NK-92 treated with Interleukin-12 subunit alpha and Interleukin-12 subunit beta, amount 100 ng/mL, for 24 hours (cell line): Measurements from ENCODE around the gene NFRKB.
A peak's percentile ranks its signal among the peaks of the same experiment; 100 is the strongest.
"Not testable (repeated sequence)": the region's sequence is repeated elsewhere in the genome, so short reads cannot be mapped to it uniquely, and the experiment has no call there.

Experiments used
- DNase-seq: peaks from one replicate; lab custom pipeline; 2025; lab: John Stamatoyannopoulos, UW

NFRKB gene

GRCh38 chr11:129894278-129895125 lies 876 bp downstream of the NFRKB start:
- DNase-seq, result no peak

- no peak for DNase-seq
Measured at GRCh38 chr11:129888451-129888850, 6.9 kb downstream of the NFRKB start.

DNA sequence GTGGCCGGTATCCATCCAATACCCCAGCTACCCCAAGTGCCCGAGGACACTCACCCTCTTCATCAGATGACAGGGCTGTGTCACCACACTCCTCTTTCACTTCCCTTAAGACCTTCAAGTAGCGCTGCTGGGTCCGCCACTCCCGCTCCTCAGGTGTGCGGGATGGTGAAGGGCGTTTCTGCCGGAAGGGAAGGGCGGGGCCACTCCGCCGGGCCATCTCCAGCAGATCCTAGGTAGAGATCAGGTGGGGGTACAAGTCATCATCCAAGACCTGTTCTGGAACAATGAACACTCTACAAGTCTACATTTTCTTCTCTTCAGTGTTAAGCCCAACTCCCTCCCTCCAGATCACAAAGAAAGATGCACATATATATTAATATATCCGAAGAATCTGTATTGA lies 10.0 kb downstream of the NFRKB start:
- DNase-seq, result no peak

- DNase-seq, result no peak
Measured at GRCh38 chr11:129884581-129884980, 10.8 kb downstream of the NFRKB start.

GRCh38 chr11:129881570-129882170 lies 13.7 kb downstream of the NFRKB start:
- no peak for DNase-seq

GRCh38 chr11:129880311-129880710 lies 15.1 kb downstream of the NFRKB start:
- DNase-seq, result no peak

DNA sequence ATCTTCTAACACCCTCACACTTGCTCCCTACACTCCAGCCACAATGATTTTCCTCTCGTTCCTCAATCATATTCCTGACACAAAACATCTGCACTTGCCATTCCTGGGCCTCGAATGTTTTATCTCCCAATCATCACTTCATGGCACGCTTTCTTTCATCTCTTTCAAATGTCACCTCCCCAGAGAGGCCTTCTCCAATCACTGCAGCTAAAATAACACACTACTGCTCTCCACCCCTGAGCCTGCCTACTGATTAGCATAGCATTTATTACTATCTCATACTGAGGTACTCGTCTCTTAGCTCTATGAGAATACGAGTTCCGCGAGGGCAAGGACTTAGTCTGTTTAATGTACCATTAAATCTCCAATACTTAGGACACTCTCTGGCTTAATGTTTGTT lies 23.5 kb downstream of the NFRKB start:
- DNase-seq, result no peak

DNA sequence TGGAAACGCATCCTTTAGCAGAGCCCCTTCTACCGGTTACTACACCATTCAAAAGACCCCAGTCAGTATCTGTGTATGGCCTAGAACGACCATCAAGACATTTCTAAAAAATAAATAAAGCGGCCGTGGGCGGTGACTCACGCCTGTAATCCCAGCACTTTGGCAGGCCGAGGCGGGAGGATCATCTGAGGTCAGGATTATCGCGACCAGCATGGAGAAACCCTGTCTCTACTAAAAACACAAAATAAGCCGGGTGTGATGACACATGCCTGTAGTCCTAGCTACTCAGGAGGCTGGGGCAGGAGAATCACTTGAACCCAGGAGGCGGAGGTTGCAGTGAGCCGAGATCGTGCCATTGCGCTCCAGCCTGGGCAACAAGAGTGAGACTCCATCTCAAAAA lies 26.8 kb downstream of the NFRKB start:
- DNase-seq, result not testable (repeated sequence)

GRCh38 chr11:129866311-129866710 lies 29.1 kb downstream of the NFRKB start:
- no peak for DNase-seq

DNA sequence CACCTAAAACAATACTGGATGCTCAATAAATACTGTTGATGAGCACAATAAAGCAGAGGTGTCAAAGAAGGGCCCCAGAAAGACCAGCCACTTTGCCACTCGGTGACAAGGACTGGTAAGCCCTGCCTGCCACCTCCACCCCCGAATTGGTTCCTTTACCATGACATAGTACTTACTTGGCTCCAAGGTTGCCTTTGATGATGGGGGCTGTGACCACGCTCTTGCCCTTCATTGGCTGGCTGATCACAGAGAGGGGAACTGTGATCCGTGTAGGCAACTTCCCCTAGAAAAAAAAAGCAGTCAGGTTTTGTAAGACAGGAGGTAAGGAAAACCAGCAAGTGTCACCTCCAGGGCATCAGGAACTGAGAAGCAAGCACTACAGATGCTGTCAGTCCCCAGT lies 29.7 kb downstream of the NFRKB start:
- no peak for DNase-seq

GRCh38 chr11:129864811-129865210 lies 30.6 kb downstream of the NFRKB start:
- no peak for DNase-seq

- DNase-seq, result no peak
Measured at GRCh38 chr11:129861702-129862522, 33.5 kb downstream of the NFRKB start.

GRCh38 chr11:129856036-129856435 lies 39.3 kb downstream of the NFRKB start:
- no peak for DNase-seq

DNA sequence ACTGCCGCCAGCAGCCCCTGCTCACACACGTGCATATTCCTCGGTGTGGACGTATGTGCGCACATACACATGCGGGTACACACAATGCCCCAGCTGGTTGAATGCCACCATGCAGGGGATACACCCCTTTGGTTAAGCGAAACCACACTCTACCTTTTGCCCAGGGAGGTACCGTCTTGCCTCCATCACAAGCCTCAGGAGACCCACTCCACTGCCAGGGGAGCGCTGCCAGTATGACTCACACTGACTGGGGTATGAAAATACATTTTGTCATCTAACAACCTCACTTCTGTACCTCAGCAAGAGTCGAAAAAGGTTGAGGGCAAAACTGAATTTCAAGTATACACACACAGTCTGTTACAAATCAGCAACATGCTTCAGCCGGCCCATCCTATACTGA lies 40.3 kb downstream of the NFRKB start:
- no peak for DNase-seq

DNA sequence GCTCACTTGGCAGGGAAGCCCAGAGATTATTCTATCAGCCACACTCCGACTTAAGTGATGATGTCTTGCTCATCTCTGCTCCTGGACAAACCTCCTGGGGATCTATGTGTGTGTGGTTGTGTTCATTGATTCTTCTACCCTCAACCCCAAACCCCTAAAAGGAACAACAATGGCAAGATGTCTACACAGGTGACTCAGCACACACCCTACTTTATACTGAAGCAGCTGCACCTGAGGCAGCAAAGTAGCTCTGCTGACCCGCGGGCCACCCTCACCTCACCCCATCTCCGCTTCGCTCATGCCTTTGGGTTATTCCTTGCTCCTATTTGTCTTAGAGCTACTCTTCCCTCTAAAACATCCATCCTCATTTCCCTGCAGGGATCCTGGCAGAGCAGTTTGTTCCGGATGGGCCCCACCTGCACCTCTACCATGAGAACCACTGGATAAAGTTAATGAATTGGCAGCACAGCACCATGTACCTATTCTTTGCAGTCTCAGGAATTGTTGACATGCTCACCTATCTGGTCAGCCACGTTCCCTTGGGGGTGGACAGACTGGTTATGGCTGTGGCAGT lies 41.1 kb downstream of the NFRKB start:
- no peak for DNase-seq

DNA sequence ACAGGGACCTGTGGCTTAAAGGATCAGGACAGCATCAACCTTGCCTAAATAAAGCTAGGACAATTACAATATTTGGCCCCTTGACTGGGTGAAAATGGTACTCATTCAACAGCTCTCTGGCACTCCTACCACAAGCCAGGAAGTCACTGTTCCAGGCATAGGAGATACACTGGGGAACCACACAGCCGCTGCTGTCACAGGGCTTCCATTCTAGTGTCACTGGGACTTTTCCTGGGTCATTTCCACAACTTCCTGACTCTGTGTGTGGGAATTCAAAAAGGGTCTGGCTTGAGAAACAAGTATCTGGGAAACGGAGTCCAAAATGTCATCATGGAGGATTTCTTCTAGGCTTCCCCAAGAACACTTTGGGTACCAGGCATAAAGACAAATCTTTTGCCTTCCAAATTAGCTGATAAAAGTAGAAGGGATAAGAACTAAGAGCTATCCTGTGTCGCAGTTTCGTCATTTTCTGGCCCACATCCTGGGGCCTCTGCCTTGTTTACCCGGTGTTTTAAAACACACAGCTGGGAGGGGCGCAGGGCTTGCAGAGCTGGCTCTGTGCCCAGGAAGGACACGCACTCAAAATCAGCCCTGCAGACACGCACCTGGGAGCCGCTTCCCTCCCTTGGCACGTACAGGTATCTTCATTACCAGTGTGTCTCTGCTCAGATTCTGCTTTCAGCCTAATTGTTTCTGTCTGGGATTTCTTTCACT lies 41.7 kb downstream of the NFRKB start:
- DNase-seq, result peak; percentile 11

DNA sequence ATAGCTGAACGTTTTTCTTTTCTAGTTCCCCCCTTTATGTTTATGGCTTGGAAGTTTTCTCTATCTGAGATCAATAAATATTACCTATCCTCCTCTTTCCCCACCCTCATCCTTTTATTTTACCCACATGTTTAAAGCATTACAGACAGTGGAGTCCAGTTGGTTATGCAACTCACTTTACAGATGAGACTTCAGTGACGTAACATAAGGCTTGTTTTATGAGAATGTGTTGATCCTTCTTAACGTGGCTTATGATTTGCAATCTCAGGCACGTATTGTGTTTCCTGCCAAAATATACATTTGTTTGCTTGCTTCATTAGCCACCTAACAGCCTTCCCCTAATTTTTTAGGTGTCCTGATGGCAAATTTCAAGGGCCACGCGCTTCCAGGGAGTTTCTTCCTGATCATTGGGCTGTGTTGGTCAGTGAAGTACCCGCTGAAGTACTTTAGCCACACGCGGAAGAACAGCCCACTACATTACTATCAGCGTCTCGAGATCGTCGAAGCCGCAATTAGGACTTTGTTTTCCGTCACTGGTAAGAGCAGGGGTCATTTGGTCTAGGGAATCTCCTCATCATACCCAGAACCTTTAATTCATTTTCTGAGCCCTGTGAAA lies 43.1 kb downstream of the NFRKB start:
- no peak for DNase-seq

GRCh38 chr11:129849447-129850130 lies 45.8 kb downstream of the NFRKB start:
- no peak for DNase-seq

DNA sequence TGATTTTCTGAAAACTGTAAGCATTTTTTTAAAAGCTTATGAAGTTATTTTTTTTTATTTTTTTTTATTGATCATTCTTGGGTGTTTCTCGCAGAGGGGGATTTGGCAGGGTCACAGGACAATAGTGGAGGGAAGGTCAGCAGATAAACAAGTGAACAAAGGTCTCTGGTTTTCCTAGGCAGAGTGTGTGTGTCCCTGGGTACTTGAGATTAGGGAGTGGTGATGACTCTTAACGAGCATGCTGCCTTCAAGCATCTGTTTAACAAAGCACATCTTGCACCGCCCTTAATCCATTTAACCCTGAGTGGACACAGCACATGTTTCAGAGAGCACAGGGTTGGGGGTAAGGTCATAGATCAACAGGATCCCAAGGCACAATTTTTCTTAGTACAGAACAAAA lies 48.0 kb downstream of the NFRKB start:
- not testable (repeated sequence) for DNase-seq

DNA sequence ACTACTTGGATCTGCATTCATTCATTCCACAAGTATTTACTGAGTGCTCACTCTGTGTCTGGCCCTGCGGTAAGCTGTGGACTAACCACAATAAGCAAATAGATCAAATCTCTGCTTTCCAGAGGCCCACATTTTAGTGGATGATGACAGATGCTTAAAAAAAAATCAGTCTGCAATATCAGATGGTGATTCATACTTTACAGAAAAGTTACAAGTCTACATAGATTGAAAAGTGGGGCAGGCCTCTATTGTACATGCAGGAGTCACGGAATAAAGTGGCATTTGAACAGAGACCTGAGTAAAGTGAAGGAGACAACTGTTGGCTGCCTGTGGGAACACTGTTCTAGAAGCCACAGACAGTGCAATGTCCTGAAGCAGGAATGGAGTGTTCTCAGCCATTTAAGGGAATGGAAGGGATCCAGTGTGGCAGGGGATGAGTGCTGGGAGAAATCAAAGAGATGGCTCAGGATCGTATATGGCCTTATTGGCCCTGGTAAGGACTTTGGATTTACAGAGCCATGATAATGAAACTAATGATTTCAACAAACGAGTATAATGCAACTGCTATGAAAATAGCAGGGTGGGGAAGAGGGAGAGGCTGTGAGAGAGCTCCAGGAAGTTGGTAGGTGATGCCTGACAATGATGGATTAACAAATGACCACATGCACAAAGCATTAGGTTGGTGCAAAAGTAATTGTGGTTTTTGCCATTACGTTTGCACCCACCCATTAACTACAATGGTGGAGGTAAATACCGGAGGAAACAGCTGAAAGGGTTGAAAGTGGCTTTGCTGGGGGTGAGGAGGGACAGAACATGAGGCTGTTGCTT lies 48.7 kb downstream of the NFRKB start:
- peak; percentile 44 for DNase-seq
